ENCODE data around the gene LMX1B.

DNA sequence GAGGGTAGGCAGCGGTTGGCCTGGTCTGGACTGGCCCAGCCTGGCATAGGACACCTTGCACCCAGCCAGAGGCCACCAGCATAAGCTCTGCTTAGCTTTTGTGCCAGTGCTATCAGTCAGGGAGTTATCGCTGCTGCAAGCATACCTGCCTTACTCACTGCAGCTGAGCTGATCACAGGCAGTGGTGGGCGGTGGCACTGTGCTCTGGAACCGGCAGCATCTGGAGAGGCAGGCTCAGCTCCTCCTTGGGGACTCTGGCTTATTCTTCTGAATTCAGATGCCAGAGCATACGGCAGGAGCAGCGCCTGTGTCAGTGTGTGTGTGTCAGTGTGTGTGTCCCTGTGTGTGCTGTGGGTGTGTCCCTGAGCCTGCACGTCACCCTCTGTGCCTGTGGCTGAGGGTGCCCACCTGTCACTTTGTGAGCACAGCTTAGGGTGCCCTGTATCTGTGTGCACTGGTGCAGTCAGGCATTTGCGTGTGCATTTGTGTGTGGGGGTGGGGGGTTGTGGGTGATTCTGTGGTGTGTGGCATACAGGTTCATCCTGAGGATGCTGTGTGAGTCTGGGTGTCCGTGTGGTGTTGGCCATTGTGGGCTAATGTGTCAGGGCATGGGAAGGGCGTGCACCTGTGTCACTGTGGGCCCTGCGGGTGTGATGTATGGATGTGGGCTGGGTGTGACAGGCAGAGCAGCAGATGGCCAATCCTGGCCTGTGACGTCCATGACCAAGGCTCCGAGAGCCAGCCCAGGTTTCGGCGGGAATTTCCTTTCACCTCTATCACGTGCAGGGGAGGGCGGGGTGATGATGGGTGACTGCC, 23.5 kb downstream of the LMX1B start:
- TF ChIP-seq, protein P1, sequence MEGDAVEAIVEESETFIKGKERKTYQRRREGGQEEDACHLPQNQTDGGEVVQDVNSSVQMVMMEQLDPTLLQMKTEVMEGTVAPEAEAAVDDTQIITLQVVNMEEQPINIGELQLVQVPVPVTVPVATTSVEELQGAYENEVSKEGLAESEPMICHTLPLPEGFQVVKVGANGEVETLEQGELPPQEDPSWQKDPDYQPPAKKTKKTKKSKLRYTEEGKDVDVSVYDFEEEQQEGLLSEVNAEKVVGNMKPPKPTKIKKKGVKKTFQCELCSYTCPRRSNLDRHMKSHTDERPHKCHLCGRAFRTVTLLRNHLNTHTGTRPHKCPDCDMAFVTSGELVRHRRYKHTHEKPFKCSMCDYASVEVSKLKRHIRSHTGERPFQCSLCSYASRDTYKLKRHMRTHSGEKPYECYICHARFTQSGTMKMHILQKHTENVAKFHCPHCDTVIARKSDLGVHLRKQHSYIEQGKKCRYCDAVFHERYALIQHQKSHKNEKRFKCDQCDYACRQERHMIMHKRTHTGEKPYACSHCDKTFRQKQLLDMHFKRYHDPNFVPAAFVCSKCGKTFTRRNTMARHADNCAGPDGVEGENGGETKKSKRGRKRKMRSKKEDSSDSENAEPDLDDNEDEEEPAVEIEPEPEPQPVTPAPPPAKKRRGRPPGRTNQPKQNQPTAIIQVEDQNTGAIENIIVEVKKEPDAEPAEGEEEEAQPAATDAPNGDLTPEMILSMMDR (conservative IDR thresholded peaks at IDR 0.05): no peak
- no peak for TF ChIP-seq ZFX (IDR thresholded peaks at IDR 0.05)

Data from C4-2B (cell line).